Medulla oblongata (tissue), 1 donor: Measurements from ENCODE around the gene SPAG16.
A peak's percentile ranks its signal among the peaks of the same experiment; 100 is the strongest.
"Not testable (repeated sequence)": the region's sequence is repeated elsewhere in the genome, so short reads cannot be mapped to it uniquely, and the experiment has no call there.

Experiments
- DNase-seq: peaks from one replicate; pipeline ENCODE4 v3.0.0-alpha.2; 2015; ENCODE audit errors: extremely low spot score

Gene SPAG16

GRCh38 chr2:213408426-213409070 is 124.3 kb downstream of the SPAG16 start:
- DNase-seq = not testable (repeated sequence)

GRCh38 chr2:213410687-213411086 is 126.4 kb downstream of the SPAG16 start:
- DNase-seq = not testable (repeated sequence)

- no peak for DNase-seq
These were observed 127.5 kb downstream of the SPAG16 start for GRCh38 chr2:213411582-213412289.

GRCh38 chr2:213415093-213415492 is 130.8 kb downstream of the SPAG16 start:
- DNase-seq = no peak

- no peak for DNase-seq
These were observed 132.6 kb downstream of the SPAG16 start for GRCh38 chr2:213416832-213417231.

- no peak for DNase-seq
These were observed 135.7 kb downstream of the SPAG16 start for GRCh38 chr2:213419980-213420379.

- DNase-seq = no peak
These were observed 136.6 kb downstream of the SPAG16 start for GRCh38 chr2:213420828-213421385.

- DNase-seq = no peak
These were observed 137.9 kb downstream of the SPAG16 start for GRCh38 chr2:213422211-213422610.

GRCh38 chr2:213425618-213426017 is 141.4 kb downstream of the SPAG16 start:
- no peak for DNase-seq

- DNase-seq = no peak
These were observed 145.3 kb downstream of the SPAG16 start for GRCh38 chr2:213429516-213429915.

GRCh38 chr2:213443921-213444320 is 159.7 kb downstream of the SPAG16 start:
- DNase-seq = no peak

- peak; percentile 7 for DNase-seq
These were observed 167.4 kb downstream of the SPAG16 start for GRCh38 chr2:213451542-213452239.

GRCh38 chr2:213455316-213456008 is 171.2 kb downstream of the SPAG16 start:
- no peak for DNase-seq

- no peak for DNase-seq
These were observed 191.2 kb downstream of the SPAG16 start for GRCh38 chr2:213475433-213475832.

- no peak for DNase-seq
These were observed 192.4 kb downstream of the SPAG16 start for GRCh38 chr2:213476641-213477040.

GRCh38 chr2:213490087-213490486 is 205.8 kb downstream of the SPAG16 start:
- peak; percentile 4 for DNase-seq

- no peak for DNase-seq
These were observed 207.1 kb downstream of the SPAG16 start for GRCh38 chr2:213491376-213491775.

- no peak for DNase-seq
These were observed 212.0 kb downstream of the SPAG16 start for GRCh38 chr2:213496226-213496625.

- no peak for DNase-seq
These were observed 216.6 kb downstream of the SPAG16 start for GRCh38 chr2:213500881-213501280.

GRCh38 chr2:213524164-213524563 is 239.9 kb downstream of the SPAG16 start:
- no peak for DNase-seq

GRCh38 chr2:213537579-213537978 is 253.3 kb downstream of the SPAG16 start:
- DNase-seq = no peak

GRCh38 chr2:213544940-213545339 is 260.7 kb downstream of the SPAG16 start:
- DNase-seq = no peak
